ENCODE results near the gene PCDHGA3.

Gene PCDHGA3

GRCh38 chr5:141349917-141350619 is 6.4 kb downstream of the PCDHGA3 start, which contains the start of gene PCDHGB1:
Gene PCDHGB1 (plus strand): TSS chr5:141350099. CDS start chr5:141350261, 162 bp downstream.
- DNase-seq: peak; percentile 62 to 74

GRCh38 chr5:141351591-141351990 is 8.0 kb downstream of the PCDHGA3 start:
- no peak for DNase-seq

DNA sequence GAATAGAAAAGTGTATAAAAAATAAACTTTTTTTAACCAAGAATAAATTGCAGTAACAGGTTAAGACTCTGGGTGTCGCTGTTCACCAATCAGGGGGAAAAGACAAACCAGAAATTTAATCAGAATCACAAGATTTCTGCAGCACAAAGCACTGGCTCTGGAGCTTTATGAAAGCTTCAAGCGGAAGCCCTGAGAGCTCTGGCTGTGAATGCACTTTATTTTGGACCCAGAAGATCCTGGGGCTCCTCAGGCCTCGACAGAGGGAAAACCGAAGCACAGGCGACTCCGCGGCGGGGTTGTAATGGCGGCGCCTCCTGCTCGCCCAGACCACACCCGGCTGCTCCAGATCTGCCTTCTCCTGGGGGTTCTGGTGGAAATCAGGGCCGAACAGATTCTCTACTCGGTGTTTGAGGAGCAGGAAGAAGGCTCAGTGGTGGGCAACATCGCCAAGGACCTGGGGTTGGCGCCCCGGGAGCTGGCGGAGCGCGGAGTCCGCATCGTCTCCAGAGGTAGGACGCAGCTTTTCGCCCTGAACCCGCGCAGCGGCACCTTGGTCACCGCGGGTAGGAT is 11.4 kb downstream of the PCDHGA3 start, which contains the start of gene PCDHGA4:
TSS of gene PCDHGA4 (plus strand) at position 122 of the 570 bp plus-strand sequence. CDS start at position 209, 87 bp downstream.
- no peak for DNase-seq

- DNase-seq: no peak
Observed at GRCh38 chr5:141355641-141356040, 12.0 kb downstream of the PCDHGA3 start.

DNA sequence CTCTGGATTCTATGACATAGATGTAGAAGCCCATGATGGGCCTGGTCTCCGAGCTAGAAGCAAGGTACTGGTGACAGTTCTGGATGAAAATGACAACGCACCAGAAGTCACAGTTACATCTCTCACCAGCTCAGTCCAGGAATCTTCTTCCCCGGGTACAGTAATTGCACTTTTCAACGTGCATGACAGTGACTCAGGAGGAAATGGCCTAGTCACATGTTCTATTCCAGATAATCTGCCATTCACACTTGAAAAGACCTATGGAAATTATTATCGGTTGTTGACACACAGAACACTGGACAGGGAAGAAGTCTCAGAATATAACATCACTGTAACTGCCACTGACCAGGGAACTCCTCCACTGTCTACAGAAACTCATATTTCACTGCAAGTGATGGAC is 12.5 kb downstream of the PCDHGA3 start:
- DNase-seq: no peak

DNA sequence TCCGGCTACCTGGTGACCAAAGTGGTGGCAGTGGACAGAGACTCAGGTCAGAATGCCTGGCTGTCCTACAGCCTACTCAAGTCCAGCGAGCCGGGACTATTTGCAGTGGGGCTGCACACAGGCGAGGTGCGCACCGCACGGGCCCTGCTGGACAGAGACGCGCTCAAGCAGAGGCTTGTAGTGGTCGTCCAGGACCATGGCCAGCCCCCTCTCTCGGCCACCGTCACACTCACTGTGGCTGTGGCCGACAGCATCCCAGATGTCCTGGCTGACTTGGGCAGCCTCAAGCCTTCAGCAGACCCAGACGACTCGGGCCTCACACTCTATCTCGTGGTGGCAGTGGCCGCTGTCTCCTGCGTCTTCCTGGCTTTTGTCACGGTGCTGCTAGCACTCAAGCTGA is 13.3 kb downstream of the PCDHGA3 start:
- no peak for DNase-seq

DNA sequence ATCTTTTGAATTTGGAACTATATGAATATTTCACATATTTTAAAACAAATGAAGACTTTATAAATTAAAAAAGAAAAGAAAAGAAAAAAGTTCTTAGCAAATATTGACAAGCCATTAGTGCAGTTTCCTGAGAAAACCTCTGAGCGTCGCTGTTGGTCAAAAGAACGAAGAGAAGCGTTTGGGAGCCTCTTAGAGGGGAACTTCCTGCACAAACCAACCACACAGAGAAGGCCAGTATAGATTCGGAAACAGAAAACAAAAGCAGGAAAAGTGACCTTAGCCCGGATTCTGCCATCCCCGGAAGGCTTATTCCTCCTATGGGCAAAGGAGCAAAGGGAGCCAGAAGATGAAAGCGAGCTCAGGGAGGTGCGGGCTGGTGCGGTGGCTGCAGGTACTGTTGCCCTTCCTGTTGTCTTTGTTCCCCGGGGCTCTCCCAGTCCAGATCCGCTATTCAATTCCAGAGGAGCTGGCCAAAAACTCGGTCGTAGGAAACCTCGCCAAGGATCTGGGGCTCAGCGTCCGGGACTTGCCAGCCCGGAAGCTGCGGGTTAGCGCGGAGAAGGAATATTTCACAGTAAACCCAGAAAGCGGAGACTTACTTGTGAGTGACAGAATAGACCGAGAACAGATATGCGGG is 16.3 kb downstream of the PCDHGA3 start, which contains the start of gene PCDHGB2:
TSS of gene PCDHGB2 (plus strand) at position 205 of the 637 bp plus-strand sequence. CDS start at position 347, 142 bp downstream.
- peak; percentile 2 to 49 for DNase-seq

DNA sequence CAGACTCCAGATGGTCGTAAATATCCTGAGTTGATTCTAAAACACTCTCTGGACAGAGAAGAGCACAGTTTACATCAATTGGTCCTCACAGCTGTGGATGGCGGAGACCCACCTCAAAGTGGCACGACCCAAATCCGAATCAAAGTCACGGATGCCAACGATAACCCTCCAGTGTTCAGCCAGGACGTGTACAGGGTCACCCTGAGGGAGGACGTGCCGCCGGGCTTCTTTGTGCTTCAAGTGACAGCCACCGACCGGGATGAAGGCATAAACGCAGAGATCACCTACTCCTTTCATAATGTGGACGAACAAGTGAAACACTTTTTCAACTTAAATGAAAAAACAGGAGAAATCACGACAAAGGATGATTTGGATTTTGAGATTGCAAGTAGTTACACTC is 17.1 kb downstream of the PCDHGA3 start:
- DNase-seq: no peak

DNA sequence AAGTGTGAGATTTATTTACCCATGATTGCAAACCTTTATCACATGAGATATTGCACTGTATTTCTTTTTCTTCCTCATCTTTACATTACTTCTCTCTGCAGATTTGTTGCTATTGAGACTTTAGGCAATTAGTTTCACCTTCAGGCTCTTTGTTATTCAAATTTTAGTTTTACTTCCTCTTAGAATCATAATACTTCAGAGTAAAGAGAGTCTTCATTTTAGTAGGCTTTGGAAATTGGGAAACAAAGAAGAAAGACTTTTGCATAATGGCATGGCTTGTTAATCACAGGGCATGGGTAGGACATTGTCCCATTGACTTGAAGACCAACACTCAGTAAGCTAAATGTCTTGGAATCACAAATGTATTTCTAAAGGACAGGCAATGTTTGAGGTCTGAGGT is 19.1 kb downstream of the PCDHGA3 start:
- DNase-seq: no peak

GRCh38 chr5:141363952-141364660 is 20.5 kb downstream of the PCDHGA3 start, which contains the start of gene PCDHGA5:
Gene PCDHGA5 (plus strand): TSS chr5:141364162. CDS start chr5:141364331, 169 bp downstream.
- no peak for DNase-seq

- no peak for DNase-seq
Observed at GRCh38 chr5:141366016-141366896, 22.6 kb downstream of the PCDHGA3 start.

DNA sequence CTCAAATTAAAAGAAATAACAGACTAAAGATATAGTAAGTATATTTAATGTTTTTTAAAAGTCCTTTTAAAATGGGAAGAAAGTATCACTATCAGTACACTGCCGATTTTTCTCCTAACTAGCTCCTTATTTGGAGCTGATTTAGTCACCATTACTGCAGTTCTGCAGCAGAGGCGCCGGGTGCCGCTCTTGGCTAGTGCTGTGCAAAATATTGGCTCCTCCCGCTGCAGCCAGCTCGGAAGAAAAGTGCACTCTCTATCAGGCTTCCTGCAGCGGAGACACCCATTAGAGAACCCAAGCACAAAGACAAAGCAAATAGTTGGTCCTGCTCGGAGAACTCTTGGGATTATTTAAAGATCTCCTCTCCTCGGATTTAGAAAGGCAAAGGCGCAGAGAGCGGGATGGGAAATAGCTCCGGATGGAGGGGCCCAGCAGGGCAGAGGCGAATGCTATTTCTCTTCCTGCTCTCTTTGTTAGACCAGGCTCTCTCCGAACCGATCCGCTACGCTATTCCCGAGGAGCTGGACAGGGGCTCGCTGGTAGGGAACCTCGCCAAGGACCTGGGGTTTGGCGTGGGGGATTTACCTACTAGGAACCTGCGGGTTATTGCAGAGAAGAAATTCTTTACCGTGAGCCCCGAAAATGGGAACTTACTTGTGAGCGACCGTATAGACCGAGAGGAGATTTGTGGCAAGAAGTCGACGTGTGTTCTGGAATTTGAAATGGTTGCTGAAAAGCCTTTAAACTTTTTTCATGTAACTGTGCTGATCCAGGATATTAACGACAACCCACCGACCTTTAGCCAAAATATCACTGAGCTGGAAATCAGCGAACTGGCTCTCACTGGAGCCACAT is 26.6 kb downstream of the PCDHGA3 start, which contains the start of gene PCDHGB3:
TSS of gene PCDHGB3 (plus strand) at position 249 of the 855 bp plus-strand sequence. CDS start at position 402, 153 bp downstream.
- no peak for DNase-seq

DNA sequence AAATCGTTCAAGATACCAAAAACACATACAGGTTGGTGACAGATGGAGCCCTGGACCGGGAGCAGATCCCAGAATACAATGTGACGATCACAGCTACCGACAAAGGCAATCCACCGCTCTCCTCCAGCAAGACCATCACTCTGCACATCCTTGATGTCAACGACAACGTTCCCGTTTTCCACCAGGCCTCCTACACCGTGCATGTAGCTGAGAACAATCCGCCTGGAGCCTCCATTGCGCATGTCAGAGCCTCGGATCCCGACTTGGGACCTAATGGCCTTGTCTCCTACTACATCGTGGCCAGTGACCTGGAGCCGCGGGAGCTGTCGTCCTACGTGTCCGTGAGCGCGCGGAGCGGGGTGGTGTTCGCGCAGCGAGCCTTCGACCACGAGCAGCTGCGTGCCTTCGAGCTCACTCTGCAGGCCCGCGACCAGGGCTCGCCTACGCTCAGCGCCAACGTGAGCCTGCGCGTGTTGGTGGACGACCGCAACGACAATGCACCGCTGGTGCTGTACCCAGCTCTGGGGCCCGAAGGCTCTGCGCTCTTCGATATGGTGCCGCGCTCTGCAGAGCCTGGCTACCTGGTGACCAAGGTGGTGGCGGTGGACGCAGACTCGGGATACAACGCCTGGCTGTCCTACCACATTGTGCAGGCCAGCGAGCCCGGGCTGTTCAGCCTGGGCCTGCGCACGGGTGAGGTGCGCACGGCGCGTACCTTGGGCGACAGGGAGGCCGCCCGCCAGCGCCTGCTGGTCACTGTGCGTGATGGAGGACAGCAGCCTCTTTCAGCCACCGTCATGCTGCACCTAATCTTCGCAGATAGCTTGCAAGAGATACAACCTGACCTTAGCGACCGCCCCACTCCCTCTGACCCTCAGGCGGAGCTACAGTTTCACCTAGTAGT is 28.2 kb downstream of the PCDHGA3 start:
- DNase-seq: no peak

- no peak for DNase-seq
Observed at GRCh38 chr5:141373673-141374317, 30.2 kb downstream of the PCDHGA3 start, which contains the start of gene PCDHGA6. Gene PCDHGA6 (plus strand): TSS chr5:141373891. CDS start chr5:141374084, 193 bp downstream.

DNA sequence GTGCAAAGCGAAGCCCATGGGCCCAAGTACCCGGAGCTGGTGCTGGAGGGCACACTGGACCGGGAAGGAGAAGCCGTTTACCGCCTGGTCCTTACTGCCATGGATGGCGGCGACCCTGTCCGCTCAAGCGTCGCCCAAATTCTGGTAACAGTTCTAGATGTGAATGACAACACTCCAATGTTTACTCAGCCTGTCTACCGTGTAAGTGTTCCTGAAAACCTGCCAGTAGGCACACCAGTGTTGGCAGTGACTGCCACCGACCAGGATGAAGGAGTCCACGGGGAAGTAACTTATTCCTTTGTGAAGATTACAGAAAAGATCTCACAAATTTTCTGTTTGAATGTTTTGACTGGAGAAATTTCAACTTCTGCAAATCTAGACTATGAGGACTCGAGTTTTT is 31.0 kb downstream of the PCDHGA3 start:
- DNase-seq: no peak

GRCh38 chr5:141375444-141376155 is 32.0 kb downstream of the PCDHGA3 start:
- peak in 1 of 2 experiments; percentile 14 for DNase-seq

- no peak for DNase-seq
Observed at GRCh38 chr5:141382469-141383294, 39.1 kb downstream of the PCDHGA3 start, which contains the start of gene PCDHGA7. Gene PCDHGA7 (plus strand): TSS chr5:141382742. CDS start chr5:141382900, 158 bp downstream.

Data from NCI-H526 (cell line).